OCI-LY1 (cell line): Measurements from ENCODE around the gene GRK5.

Experiments
- EZH2 ChIP-seq: fragments of 200-600 bp; sonication (generic), shearing (Covaris generic); IDR thresholded peaks from 2 replicates; pipeline ENCODE4 v1.8.0; 2017; ENCODE audit warnings: borderline replicate concordance, mixed run types, mild to moderate bottlenecking, antibody characterized with exemption, low read length, moderate library complexity, mixed read lengths
- TF ChIP-seq, protein P1 (sequence below): fragments of 200-600 bp; sonication (generic), shearing (Covaris generic); IDR thresholded peaks from 2 replicates; pipeline ENCODE4 v1.5.1; 2017; ENCODE audit warnings: mild to moderate bottlenecking, antibody characterized with exemption, low read length, moderate library complexity, mixed read lengths

DNA sequence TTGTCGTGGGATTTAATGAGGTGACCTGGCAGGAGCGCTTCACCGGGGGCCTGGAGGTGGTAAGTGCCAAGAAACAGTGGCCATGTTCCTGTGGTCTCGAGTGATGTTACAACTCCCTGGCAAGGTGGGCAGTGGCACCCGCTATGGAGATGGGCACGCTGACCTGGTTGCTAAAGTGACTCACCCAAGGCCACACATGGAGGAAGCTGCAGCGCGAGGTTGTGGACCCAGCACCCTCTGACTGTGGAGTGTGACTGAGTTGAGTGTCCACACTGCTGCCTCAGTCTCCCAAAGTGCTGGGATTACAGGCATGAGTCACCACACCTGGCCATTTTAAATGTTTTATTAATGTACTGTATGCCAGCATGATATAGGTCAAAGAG, 261.9 kb downstream of the GRK5 start:
- TF ChIP-seq, protein P1, sequence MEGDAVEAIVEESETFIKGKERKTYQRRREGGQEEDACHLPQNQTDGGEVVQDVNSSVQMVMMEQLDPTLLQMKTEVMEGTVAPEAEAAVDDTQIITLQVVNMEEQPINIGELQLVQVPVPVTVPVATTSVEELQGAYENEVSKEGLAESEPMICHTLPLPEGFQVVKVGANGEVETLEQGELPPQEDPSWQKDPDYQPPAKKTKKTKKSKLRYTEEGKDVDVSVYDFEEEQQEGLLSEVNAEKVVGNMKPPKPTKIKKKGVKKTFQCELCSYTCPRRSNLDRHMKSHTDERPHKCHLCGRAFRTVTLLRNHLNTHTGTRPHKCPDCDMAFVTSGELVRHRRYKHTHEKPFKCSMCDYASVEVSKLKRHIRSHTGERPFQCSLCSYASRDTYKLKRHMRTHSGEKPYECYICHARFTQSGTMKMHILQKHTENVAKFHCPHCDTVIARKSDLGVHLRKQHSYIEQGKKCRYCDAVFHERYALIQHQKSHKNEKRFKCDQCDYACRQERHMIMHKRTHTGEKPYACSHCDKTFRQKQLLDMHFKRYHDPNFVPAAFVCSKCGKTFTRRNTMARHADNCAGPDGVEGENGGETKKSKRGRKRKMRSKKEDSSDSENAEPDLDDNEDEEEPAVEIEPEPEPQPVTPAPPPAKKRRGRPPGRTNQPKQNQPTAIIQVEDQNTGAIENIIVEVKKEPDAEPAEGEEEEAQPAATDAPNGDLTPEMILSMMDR: no peak
- no peak for TF ChIP-seq EZH2
